Dermis microvascular lymphatic vessel endothelial cell (primary cell): ENCODE results near the gene CPNE6. TPM values are rescaled to one million over a fixed set of nuclear protein-coding genes. Genes with fewer than 3 reads are reported as not detected.

ENCODE experiments used
- DNase-seq, 2 donors: peaks; one replicate each; pipeline versions ENCODE4 v3.0.0 to v3.0.0-alpha.2; 2010; ENCODE audit warnings: low read depth in 2 of 2
- total RNA-seq: library from RNA; depleted of rRNA; stranded (reverse); fragments of >200 nt; gene quantifications from 2 replicates; pipeline ENCODE4 v1.2.1, GENCODE V29; 2014

CPNE6 gene
- total RNA-seq, 1 donor from 2014 or later, result not detected

GRCh38 chr14:24085215-24085614 is 13.9 kb downstream of the CPNE6 start:
- no peak for DNase-seq

- no peak for DNase-seq
Observed at GRCh38 chr14:24086193-24086955, 15.0 kb downstream of the CPNE6 start.

DNA sequence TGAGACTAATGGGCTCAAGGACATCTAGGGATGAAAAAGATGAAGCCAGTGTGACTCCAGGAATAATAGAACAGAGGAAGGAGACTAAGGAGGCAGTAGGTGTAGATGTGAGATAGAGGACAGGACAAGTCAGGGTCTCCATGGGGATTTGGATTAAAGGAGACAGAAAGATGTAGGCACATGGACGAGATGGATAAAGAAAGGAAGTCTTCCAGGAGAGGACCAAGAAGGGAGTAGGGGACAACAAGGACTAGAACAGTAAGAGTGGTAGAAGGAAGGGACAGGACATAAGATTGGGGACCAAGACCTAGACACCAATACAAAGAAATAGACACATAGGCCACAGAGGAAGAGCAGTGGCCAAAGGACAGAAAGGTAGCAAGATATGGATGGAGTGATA is 15.6 kb downstream of the CPNE6 start:
- no peak for DNase-seq

- DNase-seq, result no peak
Observed at GRCh38 chr14:24088095-24088494, 16.7 kb downstream of the CPNE6 start.

DNA sequence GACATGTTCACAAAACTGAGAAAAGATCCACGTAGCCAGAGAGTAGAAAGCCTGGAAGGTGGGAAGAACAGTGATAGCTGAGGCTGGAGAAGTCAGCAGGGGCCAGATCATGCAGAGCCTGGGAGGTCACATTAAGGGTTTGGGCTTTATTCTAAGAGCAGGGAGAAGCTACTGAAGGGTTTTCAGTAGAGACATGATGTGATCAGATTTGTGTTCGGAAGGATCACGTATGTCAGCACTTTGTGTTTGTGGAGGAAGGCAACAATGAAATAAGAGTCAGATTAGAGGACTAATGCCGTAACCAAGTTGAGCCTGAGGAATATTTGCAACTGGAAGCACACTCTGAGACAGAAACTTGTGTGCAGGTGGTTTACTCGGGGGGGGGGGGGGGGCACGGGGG is 18.5 kb downstream of the CPNE6 start:
- no peak for DNase-seq

DNA sequence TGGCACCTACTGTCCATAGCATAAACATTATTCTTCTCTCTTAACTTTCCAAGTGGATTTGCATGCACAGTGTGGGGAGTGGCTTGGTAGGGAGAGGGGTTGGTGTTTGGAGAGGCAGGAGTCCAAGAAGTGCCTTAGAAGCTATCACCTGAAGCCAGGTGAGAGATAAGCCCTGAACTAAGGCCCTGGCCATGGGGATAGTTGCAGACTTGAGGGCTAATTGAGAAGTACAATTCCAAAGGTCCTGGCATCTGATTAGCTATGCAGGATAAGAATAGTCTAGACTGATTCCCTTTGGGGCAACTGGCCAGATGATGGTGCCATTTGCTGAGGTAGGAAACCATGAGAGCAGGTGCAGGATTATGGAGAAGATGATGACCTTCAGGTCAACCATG is 20.7 kb downstream of the CPNE6 start:
- no peak for DNase-seq

- DNase-seq, result no peak
Observed at GRCh38 chr14:24092505-24093206, 21.3 kb downstream of the CPNE6 start.

DNA sequence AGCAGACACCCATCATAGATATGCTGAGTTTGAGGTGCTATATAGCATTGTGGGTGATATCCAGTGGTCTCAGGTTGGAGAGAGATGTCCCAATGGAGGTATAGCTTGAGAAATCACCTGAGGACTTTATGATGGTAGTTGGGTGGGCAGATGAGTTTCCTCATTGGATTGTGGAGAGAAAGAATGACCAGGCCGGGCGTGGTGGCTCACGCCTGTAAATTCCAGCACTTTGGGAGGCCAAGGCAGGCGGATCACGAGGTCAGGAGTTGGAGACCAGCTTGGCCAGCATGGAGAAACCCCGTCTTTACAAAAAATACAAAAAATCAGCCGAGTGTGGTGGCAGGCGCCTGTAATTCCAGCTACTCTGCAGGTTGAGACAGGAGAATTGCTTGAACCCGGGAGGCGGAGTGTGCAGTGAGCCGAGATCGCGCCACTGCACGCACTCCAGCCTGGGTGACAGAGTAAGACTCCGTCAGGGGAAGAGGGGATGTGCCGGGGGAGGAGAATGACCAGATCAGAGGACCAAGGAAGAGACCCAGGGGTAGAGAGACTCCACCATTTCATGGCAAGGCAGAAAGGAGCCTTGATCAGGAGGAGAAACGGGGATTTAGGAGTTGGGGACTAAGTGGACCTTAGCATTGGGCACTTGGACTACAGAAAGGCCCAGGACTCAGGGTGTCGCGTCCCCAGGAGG is 22.0 kb downstream of the CPNE6 start:
- DNase-seq, result no peak

- DNase-seq, result peak in 1 of 2 donors; percentile 83
Observed at GRCh38 chr14:24093901-24094840, 22.8 kb downstream of the CPNE6 start, which contains the start of gene PCK2. PCK2 (plus strand) TSS chr14:24094311; CDS start chr14:24094406, 95 bp downstream.

DNA sequence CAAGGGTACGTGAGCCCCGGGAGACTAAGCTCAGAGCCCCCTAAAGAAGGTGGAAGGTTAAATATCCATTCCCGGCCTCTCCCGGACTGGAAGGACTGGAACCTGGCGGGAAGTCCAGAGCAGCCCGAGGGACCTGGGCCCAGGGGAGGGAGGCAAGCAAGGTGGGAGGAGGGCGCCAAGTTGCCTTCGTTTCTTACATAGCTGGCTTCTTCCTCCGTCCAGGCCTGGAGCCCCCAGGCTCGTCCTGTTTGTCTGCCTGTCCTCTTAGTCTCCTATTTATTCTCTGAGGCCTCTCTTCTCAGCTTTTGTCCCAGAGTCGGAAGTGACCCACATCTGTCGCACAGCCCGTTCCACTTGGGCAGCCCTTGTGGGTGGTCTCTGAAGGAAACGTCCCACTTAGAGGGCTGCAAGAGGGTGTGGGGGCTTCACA is 23.5 kb downstream of the CPNE6 start:
- peak in 1 of 2 donors; percentile 12 for DNase-seq

- DNase-seq, result no peak
Observed at GRCh38 chr14:24095271-24096068, 24.1 kb downstream of the CPNE6 start.

- DNase-seq, result no peak
Observed at GRCh38 chr14:24096545-24097181, 25.3 kb downstream of the CPNE6 start.

- DNase-seq, result no peak
Observed at GRCh38 chr14:24098229-24098926, 27.0 kb downstream of the CPNE6 start.

GRCh38 chr14:24098927-24099813 is 27.8 kb downstream of the CPNE6 start:
- DNase-seq, result no peak

GRCh38 chr14:24100197-24100981 is 29.0 kb downstream of the CPNE6 start:
- no peak for DNase-seq

DNA sequence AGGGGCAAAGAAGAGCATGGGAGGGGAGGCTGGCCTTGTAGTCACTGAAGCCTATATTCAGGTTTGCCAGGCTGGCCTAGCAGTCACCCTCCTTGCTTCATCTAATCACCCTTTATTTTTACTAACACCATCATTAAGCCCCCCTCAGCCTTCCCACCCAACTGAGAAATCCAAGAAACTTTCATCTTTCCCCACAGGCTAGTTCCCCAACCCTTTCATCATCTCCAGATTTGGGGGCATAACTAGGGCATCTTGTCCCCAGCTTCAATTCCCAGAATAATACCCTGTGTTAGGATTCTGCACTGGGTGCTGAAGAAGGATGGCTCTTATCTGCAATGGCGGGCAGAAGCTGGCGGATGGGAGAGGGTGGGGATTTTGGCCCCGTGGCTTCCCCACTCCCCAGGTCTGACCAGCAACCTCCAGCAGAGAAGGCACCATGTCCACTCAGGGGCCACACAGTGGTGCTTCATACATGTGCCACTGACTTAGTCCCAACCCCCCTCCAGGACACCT is 29.7 kb downstream of the CPNE6 start:
- DNase-seq, result no peak
